GDM1 (cell line): ENCODE measurements around the gene CBX4.

ENCODE experiments used
- DNase-seq: peaks from one replicate; lab custom pipeline; 2025; lab: John Stamatoyannopoulos, UW

CBX4 gene

GRCh38 chr17:79841369-79842135, 2.3 kb upstream of the CBX4 start:
- no peak for DNase-seq

GRCh38 chr17:79840989-79841286, 1.7 kb upstream of the CBX4 start:
- no peak for DNase-seq

- no peak for DNase-seq
These were observed 1.2 kb upstream of the CBX4 start for GRCh38 chr17:79840269-79840988.

- no peak for DNase-seq
These were observed 542 bp downstream of the CBX4 start for GRCh38 chr17:79838522-79839274.

- DNase-seq = no peak
These were observed 1.2 kb downstream of the CBX4 start for GRCh38 chr17:79837888-79838521.

GRCh38 chr17:79836972-79837887, 2.0 kb downstream of the CBX4 start:
- no peak for DNase-seq

GRCh38 chr17:79836510-79836971, 2.7 kb downstream of the CBX4 start:
- DNase-seq = no peak

GRCh38 chr17:79835953-79836509, 3.2 kb downstream of the CBX4 start:
- no peak for DNase-seq

GRCh38 chr17:79835470-79835899, 3.8 kb downstream of the CBX4 start:
- no peak for DNase-seq

- DNase-seq = peak; percentile 20
These were observed 4.4 kb downstream of the CBX4 start for GRCh38 chr17:79834565-79835469.

GRCh38 chr17:79833744-79834564, 5.3 kb downstream of the CBX4 start:
- no peak for DNase-seq

GRCh38 chr17:79833110-79833450, 6.2 kb downstream of the CBX4 start:
- DNase-seq = no peak

- DNase-seq = no peak
These were observed 6.8 kb downstream of the CBX4 start for GRCh38 chr17:79832218-79833109.

GRCh38 chr17:79831265-79832217, 7.7 kb downstream of the CBX4 start:
- DNase-seq = no peak

GRCh38 chr17:79830763-79831264, 8.4 kb downstream of the CBX4 start:
- DNase-seq = no peak

GRCh38 chr17:79830303-79830702, 8.9 kb downstream of the CBX4 start:
- no peak for DNase-seq

GRCh38 chr17:79829457-79829856, 9.8 kb downstream of the CBX4 start:
- no peak for DNase-seq
